Measurements from ENCODE around the gene SUMO4.

Gene SUMO4

GRCh38 chr6:149387779-149388512 lies 12.1 kb upstream of the SUMO4 start:
- Histone ChIP-seq H3K27ac (peak overlapping the region in 2 of 21 experiments; percentile 7 to 14), H3K4me3 (no peak overlapping the region)

- peak overlapping the region in 2 of 21 experiments; percentile 8 to 51 for H3K27ac ChIP-seq
Observed at GRCh38 chr6:149389509-149390297, 10.4 kb upstream of the SUMO4 start.

DNA sequence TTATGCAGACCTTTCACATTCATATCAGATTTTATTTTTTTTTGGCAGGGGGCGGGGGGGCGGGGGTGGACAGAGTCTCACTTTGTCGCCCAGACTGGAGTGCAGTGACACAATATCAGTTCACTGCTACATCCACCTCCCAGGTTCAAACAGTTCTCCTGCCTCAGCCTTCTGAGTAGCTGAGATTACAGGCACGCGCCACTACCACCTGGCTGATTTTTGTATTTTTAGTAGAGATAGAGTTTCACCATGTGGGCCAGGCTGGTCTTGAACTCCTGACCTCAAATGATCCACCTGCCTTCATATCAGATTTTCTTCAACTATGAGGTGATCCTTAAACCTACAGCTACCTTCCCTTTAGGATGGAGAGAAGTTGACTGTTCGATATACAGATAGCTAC lies 8.0 kb upstream of the SUMO4 start:
- Histone ChIP-seq H3K4me3 (no peak overlapping the region), H3K27ac (no peak overlapping the region)

More at GRCh38 chr6:149389509-149390297, 10.4 kb upstream of the SUMO4 start:
- no peak overlapping the region for H3K4me3 ChIP-seq

DNA sequence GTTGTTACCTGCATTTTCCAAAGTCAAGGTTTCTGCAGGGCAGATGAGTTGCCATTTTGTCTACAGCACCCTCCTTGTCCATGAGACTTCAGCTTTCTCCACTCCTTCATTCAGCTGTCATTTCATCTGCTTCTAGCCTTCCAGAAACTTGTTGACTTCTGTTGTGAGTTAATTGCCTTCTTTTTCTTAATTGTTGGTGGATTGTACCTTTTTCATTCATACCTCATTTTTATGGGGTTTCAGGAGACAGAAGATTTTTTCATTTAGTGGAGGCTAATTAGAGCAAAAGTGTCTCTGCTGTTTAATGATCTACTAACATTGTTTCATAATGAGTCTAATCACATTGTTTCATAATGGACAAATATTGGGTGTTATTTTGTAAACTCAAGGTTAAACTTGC lies 7.5 kb upstream of the SUMO4 start:
- Histone ChIP-seq H3K27ac (no peak overlapping the region), H3K4me3 (no peak overlapping the region)

DNA sequence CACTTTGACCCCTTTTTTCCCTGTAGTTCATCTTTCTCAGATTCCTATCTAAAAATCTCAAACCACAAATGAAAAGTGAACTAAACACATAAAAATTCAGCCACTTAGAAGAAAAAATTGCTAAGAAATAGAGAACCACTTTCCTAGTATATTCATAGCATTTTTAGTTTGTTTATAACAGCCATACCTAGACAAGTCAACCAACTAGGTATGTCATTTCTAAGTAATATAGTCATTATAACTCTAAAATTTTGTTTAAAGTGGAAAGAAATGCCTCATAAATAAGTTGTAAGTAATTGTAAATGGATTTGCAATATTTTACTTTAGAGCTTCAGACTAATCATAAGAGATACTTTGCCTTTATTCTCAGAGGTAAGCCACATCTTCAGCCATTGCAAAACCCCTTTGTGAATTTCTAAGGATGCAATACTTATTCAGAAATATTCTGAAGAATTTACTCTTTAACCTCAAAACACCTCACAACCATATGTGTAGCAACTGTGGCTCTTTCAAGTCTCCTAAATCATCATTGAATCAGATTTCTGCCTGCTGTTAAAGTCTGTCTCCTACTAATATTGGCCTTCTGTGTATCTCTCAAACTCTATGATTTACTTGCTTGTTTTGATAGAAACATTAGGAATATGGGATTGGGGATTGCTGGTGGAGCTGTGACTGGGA lies 6.9 kb upstream of the SUMO4 start:
- Histone ChIP-seq H3K27ac (no peak overlapping the region), H3K4me3 (no peak overlapping the region)

- H3K27ac ChIP-seq: no peak overlapping the region
- H3K4me3 ChIP-seq: no peak overlapping the region
Observed at GRCh38 chr6:149395185-149395584, 4.9 kb upstream of the SUMO4 start.

- no peak overlapping the region for H3K4me3 ChIP-seq
- no peak overlapping the region for H3K27ac ChIP-seq
Observed at GRCh38 chr6:149397384-149397783, 2.7 kb upstream of the SUMO4 start.

DNA sequence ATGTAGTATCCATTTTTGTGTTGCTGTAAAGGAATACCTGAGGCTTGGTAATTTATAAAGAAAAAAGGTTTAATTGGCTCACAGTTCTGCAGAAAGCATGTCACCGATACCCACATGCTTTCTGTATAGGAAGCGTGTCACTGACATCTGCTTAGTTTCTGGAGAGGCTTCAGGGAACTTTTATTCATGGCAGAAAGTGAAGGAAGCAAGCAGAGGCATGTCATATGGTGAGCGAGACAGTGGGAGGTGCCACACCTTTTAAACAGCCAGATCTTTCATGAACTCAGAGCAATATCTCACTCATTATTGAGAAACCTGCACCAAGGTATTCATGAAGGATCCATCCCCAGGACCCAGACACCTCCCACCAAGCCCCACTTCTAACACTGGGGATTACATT lies 3.5 kb downstream of the SUMO4 start:
- H3K27ac ChIP-seq: no peak overlapping the region
- no peak overlapping the region for H3K4me3 ChIP-seq

GRCh38 chr6:149405823-149406765 lies 6.0 kb downstream of the SUMO4 start:
- Histone ChIP-seq H3K4me3 (no peak overlapping the region), H3K27ac (no peak overlapping the region)

DNA sequence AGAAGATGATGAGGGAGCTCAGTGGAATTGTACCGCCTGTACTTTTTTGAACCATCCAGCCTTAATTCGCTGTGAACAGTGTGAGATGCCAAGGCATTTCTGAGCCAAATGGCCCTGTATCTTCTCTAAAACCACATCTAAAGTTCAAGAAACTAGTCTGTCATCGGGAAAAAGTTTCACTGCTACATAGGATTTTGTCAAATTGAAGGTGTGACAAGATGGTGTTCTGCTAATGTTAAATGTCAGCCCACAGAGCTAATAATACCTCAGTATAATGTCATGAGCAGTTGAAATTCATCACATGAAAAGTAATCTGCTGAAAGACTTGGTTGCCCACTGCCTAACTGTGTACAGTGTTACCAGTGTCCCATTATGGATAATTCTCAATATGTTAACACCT lies 9.6 kb downstream of the SUMO4 start:
- H3K27ac ChIP-seq: no peak overlapping the region
- no peak overlapping the region for H3K4me3 ChIP-seq

GRCh38 chr6:149410557-149410956 lies 10.5 kb downstream of the SUMO4 start:
- no peak overlapping the region for H3K4me3 ChIP-seq
- H3K27ac ChIP-seq: no peak overlapping the region

- no peak overlapping the region for H3K27ac ChIP-seq
- H3K4me3 ChIP-seq: no peak overlapping the region
Observed at GRCh38 chr6:149414009-149414408, 13.9 kb downstream of the SUMO4 start.

DNA sequence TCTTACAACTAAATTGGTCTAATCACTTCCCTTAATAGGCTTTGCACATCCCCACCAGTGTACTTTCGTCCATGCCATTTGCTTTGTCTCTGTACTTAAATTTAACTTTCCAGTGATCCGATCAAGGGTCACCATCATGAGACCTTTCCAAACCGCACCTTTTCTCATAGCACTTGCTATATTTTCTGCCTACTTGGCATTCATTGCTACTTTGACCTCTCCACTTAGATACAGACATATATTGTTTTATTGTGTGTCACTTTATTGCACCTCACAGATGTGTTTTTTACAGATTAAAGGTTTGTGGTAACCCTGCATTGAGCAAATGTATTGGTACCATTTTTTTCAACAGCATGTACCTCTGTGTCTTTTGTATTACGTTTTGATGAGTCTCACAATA lies 14.8 kb downstream of the SUMO4 start:
- H3K27ac ChIP-seq: no peak overlapping the region
- no peak overlapping the region for H3K4me3 ChIP-seq

DNA sequence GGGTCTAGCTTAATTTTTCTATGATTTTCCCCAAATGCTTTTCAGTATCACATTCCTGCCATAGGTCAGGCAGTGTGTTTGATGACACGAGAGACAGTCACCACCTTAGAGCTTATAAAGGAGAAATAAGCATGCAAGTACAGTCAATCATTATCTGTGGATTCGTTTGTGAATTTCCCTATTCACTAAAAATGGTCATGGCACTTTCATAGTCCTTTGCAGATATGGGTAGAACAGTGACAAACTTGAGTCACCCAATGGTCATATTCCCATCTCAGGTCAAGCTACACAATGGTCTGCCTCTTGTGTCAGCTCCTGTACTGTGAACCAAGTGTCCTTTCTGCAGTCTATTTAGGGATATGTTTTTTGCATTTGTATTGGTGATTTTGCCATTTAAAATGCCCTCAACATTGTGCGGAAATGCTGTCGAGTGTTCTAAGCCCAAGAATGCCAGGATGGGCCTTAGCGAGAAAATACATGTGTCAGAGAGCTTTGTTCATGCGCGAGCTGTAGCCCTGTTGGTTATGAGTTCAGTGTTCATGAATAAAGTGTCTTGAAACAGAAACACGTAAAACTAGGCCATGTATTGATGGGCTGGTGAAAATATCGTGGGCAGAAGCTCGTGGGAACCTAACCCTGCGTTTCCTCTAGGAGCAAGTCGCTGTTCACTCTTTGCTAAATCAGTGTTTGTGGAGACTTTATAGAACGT lies 19.8 kb downstream of the SUMO4 start:
- Histone ChIP-seq H3K4me3 (no peak overlapping the region), H3K27ac (no peak overlapping the region)

GRCh38 chr6:149421132-149421531 lies 21.1 kb downstream of the SUMO4 start:
- H3K27ac ChIP-seq: no peak overlapping the region
- no peak overlapping the region for H3K4me3 ChIP-seq

DNA sequence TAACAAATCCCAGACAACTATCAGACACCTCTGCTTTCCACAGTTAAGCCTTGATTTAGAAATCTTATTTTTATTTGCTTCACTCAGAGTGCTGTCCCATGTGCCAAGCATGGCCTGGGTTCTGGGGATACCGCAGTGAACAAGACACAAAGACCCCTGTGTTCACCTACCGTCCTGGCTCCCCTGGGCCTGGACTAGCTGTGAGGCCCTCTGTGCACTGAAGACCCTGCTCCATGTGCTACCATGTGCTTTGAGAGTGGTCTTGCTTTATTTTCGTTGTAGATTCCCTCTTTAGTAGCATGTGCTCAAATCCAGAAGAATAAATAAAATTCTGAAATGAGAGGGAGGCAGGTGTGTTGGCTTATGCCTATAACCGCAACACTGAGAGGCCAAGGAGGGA lies 22.5 kb downstream of the SUMO4 start:
- Histone ChIP-seq H3K4me3 (no peak overlapping the region), H3K27ac (peak overlapping the region in 8 of 21 experiments; percentile 10 to 85 (median 50))

GRCh38 chr6:149423964-149424440 lies 23.9 kb downstream of the SUMO4 start:
- no peak overlapping the region for H3K4me3 ChIP-seq
- H3K27ac ChIP-seq: peak overlapping the region in 15 of 21 experiments; percentile 6 to 85 (median 59)

DNA sequence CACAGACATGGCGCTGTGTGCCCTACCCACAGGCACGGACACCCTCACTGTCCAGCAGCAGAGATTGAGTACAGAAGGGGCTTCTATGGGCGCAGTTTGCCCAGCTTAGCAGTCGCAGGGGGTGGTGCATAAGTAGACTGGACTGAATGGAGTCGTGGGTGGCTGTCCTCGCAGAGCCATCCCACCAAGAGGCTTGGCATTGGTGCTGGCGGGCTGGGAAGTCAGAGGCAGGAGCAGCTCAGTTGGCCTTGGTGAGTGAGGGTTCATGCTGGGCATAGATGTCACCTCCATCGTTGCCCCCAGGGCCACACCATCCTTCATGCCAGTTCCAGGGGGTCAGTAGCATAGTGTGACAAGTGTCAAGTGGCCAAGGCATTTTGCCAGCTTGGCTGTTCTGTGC lies 25.2 kb downstream of the SUMO4 start:
- H3K27ac ChIP-seq: peak overlapping the region in 2 of 21 experiments; percentile 7 to 18
- H3K4me3 ChIP-seq: no peak overlapping the region

DNA sequence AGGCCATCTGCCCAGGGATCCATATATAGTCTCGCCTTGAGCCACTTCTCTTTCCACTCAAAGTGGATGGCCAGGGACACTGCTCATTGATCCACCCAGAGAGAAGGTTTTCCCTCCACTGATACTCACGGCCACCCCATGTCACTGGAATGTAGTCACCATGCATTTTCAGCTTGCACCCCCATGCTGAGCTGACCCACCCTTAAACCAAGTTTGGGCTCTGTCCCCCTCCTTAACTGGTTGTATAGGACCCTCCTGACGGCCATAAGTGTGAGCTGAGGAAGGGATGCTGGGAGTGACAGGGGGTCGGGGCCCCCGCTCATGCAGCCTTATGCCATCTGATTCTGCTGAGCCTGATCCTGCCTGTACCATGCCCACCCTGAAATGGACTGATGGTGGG lies 25.7 kb downstream of the SUMO4 start:
- H3K4me3 ChIP-seq: no peak overlapping the region
- H3K27ac ChIP-seq: no peak overlapping the region
